Liver (tissue), 9 donors: ENCODE measurements around the gene MED12L. TPM values are rescaled to one million over a fixed set of nuclear protein-coding genes. Genes with fewer than 3 reads are reported as not detected.

Source experiments
- DNase-seq: peaks from one replicate; pipeline ENCODE4 v3.0.0-alpha.2; 2017; ENCODE audit warnings: low spot score
- H3K27ac ChIP-seq, 2 donors: one replicate each; pipeline ENCODE4 v1.7.0; 2013; ENCODE audit warnings: inconsistent platforms in 2 of 2, low read length in 2 of 2, control low read depth in 1 of 2, low read depth in 1 of 2, mild to moderate bottlenecking in 1 of 2
- H3K27me3 ChIP-seq, 4 donors: one replicate each; pipeline versions ENCODE4 v1.6.1 to v1.7.0; 2013; ENCODE audit warnings: low read length in 3 of 4, inconsistent platforms in 1 of 4, mild to moderate bottlenecking in 1 of 4, moderate library complexity in 1 of 4; ENCODE audit not compliant: control insufficient read depth in 4 of 4, insufficient read depth in 4 of 4
- H3K36me3 ChIP-seq, 4 donors: one replicate each; pipeline versions ENCODE4 v1.6.1 to v1.7.0; 2013; ENCODE audit warnings: low read length in 3 of 4, mild to moderate bottlenecking in 3 of 4, low read depth in 1 of 4, moderate library complexity in 1 of 4; ENCODE audit not compliant: control insufficient read depth in 4 of 4, insufficient read depth in 3 of 4
- H3K4me1 ChIP-seq, 4 donors: one replicate each; pipeline versions ENCODE4 v1.6.1 to v1.7.0; 2013; ENCODE audit warnings: low read length in 3 of 4, mild to moderate bottlenecking in 3 of 4, moderate library complexity in 1 of 4; ENCODE audit not compliant: control insufficient read depth in 4 of 4, insufficient read depth in 4 of 4
- H3K4me3 ChIP-seq, 3 donors: one replicate each; pipeline versions ENCODE4 v1.6.1 to v1.7.0; 2013; ENCODE audit warnings: low read length in 3 of 3, control low read depth in 1 of 3, low read depth in 1 of 3, mild to moderate bottlenecking in 1 of 3
- H3K9ac ChIP-seq, 2 donors: one replicate each; pipeline ENCODE4 v1.7.0; 2013; ENCODE audit warnings: low read length in 2 of 2, mild to moderate bottlenecking in 2 of 2, moderate library complexity in 2 of 2, control low read depth in 1 of 2, low read depth in 1 of 2
- H3K9me3 ChIP-seq, 4 donors: one replicate each; pipeline versions ENCODE4 v1.6.1 to v1.7.0; 2013; ENCODE audit warnings: low read length in 3 of 4; ENCODE audit not compliant: control insufficient read depth in 4 of 4
- ATF3 ChIP-seq: IDR thresholded peaks from 2 replicates; pipeline ENCODE4 v1.6.1; 2016; ENCODE audit warnings: antibody characterized with exemption
- CTCF ChIP-seq: fragments of 150-350 bp; IDR thresholded peaks from 2 replicates; pipeline ENCODE4 v1.5.1; 2017; ENCODE audit warnings: improper control_type of control experiment, low read depth, low read length; ENCODE audit not compliant: missing input control
- EGR1 ChIP-seq, 2 donors: IDR thresholded peaks; 2 replicates each; pipeline ENCODE4 v1.6.1; 2016 to 2018; ENCODE audit warnings: antibody characterized with exemption in 2 of 2, low read depth in 2 of 2
- FOXA1 ChIP-seq: IDR thresholded peaks from 2 replicates; pipeline ENCODE4 v1.6.1; 2016; ENCODE audit warnings: antibody characterized with exemption
- FOXA2 ChIP-seq: IDR thresholded peaks from 2 replicates; pipeline ENCODE4 v1.6.1; 2016; ENCODE audit warnings: antibody characterized with exemption
- GABPA ChIP-seq, 2 donors: IDR thresholded peaks in 1 of 2; conservative IDR thresholded peaks in 1 of 2; 2 replicates each; pipeline ENCODE4 v1.6.1; 2016; ENCODE audit warnings: antibody characterized with exemption in 2 of 2, mild to moderate bottlenecking in 1 of 2, moderate library complexity in 1 of 2
- HNF4A ChIP-seq, 2 donors: conservative IDR thresholded peaks; 2 replicates each; pipeline ENCODE4 v1.6.1; 2016; ENCODE audit warnings: antibody characterized with exemption in 2 of 2, mild to moderate bottlenecking in 2 of 2
- HNF4G ChIP-seq: IDR thresholded peaks from 2 replicates; pipeline ENCODE4 v1.6.1; 2016; ENCODE audit warnings: antibody characterized with exemption
- JUND ChIP-seq, 2 donors: IDR thresholded peaks; 2 replicates each; pipeline ENCODE4 v1.6.1; 2016; ENCODE audit warnings: antibody characterized with exemption in 2 of 2
- MAX ChIP-seq: IDR thresholded peaks from 2 replicates; pipeline ENCODE4 v1.6.1; 2016; ENCODE audit warnings: antibody characterized with exemption
- NR2F2 ChIP-seq: IDR thresholded peaks from 2 replicates; pipeline ENCODE4 v1.6.1; 2016; ENCODE audit warnings: antibody characterized with exemption
- RAD21 ChIP-seq, 2 donors: IDR thresholded peaks; 2 replicates each; pipeline ENCODE4 v1.6.1; 2016; ENCODE audit warnings: antibody characterized with exemption in 2 of 2, mild to moderate bottlenecking in 2 of 2
- REST ChIP-seq: IDR thresholded peaks from 2 replicates; pipeline ENCODE4 v1.6.1; 2016; ENCODE audit warnings: antibody characterized with exemption, mild to moderate bottlenecking
- RXRA ChIP-seq, 2 donors: IDR thresholded peaks; 2 replicates each; pipeline ENCODE4 v1.6.1; 2017 to 2018; ENCODE audit warnings: antibody characterized with exemption in 2 of 2, mild to moderate bottlenecking in 1 of 2
- SP1 ChIP-seq: IDR thresholded peaks from 2 replicates; pipeline ENCODE4 v1.6.1; 2018; ENCODE audit warnings: antibody characterized with exemption, mild to moderate bottlenecking
- TAF1 ChIP-seq: conservative IDR thresholded peaks from 2 replicates; pipeline ENCODE4 v1.6.1; 2016; ENCODE audit warnings: antibody characterized with exemption, mild to moderate bottlenecking
- YY1 ChIP-seq: IDR thresholded peaks from 2 replicates; pipeline ENCODE4 v1.6.1; 2016; ENCODE audit warnings: antibody characterized with exemption, mild to moderate bottlenecking
- ZBTB33 ChIP-seq: IDR thresholded peaks from 2 replicates; pipeline ENCODE4 v1.6.1; 2016; ENCODE audit warnings: antibody characterized with exemption
- polyA plus RNA-seq, 2 donors: library from polyadenylated mRNA; stranded (reverse) in 1 of 2; unstranded in 1 of 2; fragments of 200-250 nt in 1 of 2; fragments of >200 nt in 1 of 2; fragmentation: Nextera tagmentation in 1 of 2; extraction: Ambion mirVana in 1 of 2; gene quantifications; one replicate each; pipeline versions ENCODE4 v1.2.1 to v1.2.3, GENCODE V29; 2013 to 2015
- total RNA-seq, 2 donors: library from RNA; depleted of rRNA; stranded (reverse); fragments of >200 nt; gene quantifications; one replicate each; pipeline ENCODE4 v1.2.3, GENCODE V29; 2014
- donor health status: healthy.
- donor health status: healthy.
- donor health status: healthy.
- donor health status: healthy.
- donor health status: healthy.

MED12L gene
- total and polyA plus RNA-seq, 4 donors = 0.02 to 2.1 (median 0.49) TPM

GRCh38 chr3:151371526-151371925, 286.1 kb downstream of the MED12L start:
- H3K4me1 ChIP-seq = no peaks in the 10 kb centered on the region
- H3K27ac ChIP-seq = no peak overlapping the region
- DNase-seq = no peak
- no peak for TF ChIP-seq FOXA2
- TF ChIP-seq GABPA (IDR thresholded peaks at IDR 0.05 in 1 of 2, conservative IDR thresholded peaks at IDR 0.05 in 1 of 2) = no peak
- TF ChIP-seq REST = no peak
- no peak for TF ChIP-seq RXRA (IDR thresholded peaks at IDR 0.05)
- no peak for TF ChIP-seq EGR1 (IDR thresholded peaks at IDR 0.05; ENCODE audit: low read depth in 2 of 2)
- TF ChIP-seq JUND (IDR thresholded peaks at IDR 0.05) = no peak
- TF ChIP-seq HNF4G = no peak
- TF ChIP-seq FOXA1 = no peak
- TF ChIP-seq NR2F2 = no peak
- TF ChIP-seq ATF3 = no peak
- no peak for TF ChIP-seq TAF1
- no peak for TF ChIP-seq HNF4A (conservative IDR thresholded peaks at IDR 0.05)
- TF ChIP-seq RAD21 (IDR thresholded peaks at IDR 0.05) = no peak
- TF ChIP-seq CTCF = no peak
- no peak for TF ChIP-seq YY1
- TF ChIP-seq SP1 = no peak
- TF ChIP-seq MAX = no peak
- TF ChIP-seq ZBTB33 = no peak
- no peaks in the 10 kb centered on the region for H3K27me3 ChIP-seq
- H3K9ac ChIP-seq = no peak overlapping the region
- no peak overlapping the region for H3K4me3 ChIP-seq
- H3K36me3 ChIP-seq = no peaks in the 10 kb centered on the region
- H3K9me3 ChIP-seq = no peaks in the 10 kb centered on the region
